Mesendoderm (in vitro differentiated cells): ENCODE data around the gene MMP7. TPM values are rescaled to one million over a fixed set of nuclear protein-coding genes. Genes with fewer than 3 reads are reported as not detected.

Source experiments
- DNase-seq: peaks from one replicate; pipeline ENCODE4 v3.0.0; 2013
- H2AK5ac ChIP-seq: 2 replicates; pipeline ENCODE4 v1.6.1; 2013; ENCODE audit warnings: low read length, inconsistent platforms
- H2BK120ac ChIP-seq: 2 replicates; pipeline ENCODE4 v1.6.1; 2013; ENCODE audit warnings: low read depth, mild to moderate bottlenecking, low read length, moderate library complexity, mixed read lengths
- H2BK15ac ChIP-seq: replicated peaks from 2 replicates; pipeline ENCODE4 v1.6.1; 2013; ENCODE audit warnings: low read depth, mild to moderate bottlenecking, moderate library complexity
- H2BK5ac ChIP-seq: 2 replicates; pipeline ENCODE4 v1.6.1; 2013; ENCODE audit warnings: low read length, inconsistent platforms
- H3K18ac ChIP-seq: 2 replicates; pipeline ENCODE4 v1.6.1; 2013; ENCODE audit warnings: mild to moderate bottlenecking, low read length, mixed read lengths
- H3K23ac ChIP-seq: one replicate; pipeline ENCODE4 v1.6.1; 2013; ENCODE audit warnings: low read length
- H3K27ac ChIP-seq: 2 replicates; pipeline ENCODE4 v1.5.1; 2013; ENCODE audit warnings: low read depth, mild to moderate bottlenecking, inconsistent platforms, low read length, moderate library complexity
- H3K27me3 ChIP-seq: 2 replicates; pipeline ENCODE4 v1.6.1; 2013; ENCODE audit warnings: low read length, control low read depth, mild to moderate bottlenecking, inconsistent platforms; ENCODE audit not compliant: insufficient read depth, poor library complexity
- H3K36me3 ChIP-seq: 2 replicates; pipeline ENCODE4 v1.6.1; 2013; ENCODE audit warnings: low read length, inconsistent platforms; ENCODE audit not compliant: control insufficient read depth, insufficient read depth
- H3K4ac ChIP-seq: one replicate; pipeline ENCODE4 v1.6.1; 2013; ENCODE audit warnings: low read depth, mild to moderate bottlenecking, low read length, moderate library complexity
- H3K4me1 ChIP-seq: 2 replicates; pipeline ENCODE4 v1.6.1; 2013; ENCODE audit warnings: low read depth, low read length, inconsistent platforms; ENCODE audit not compliant: control insufficient read depth
- H3K4me2 ChIP-seq: 2 replicates; pipeline ENCODE4 v1.6.1; 2013; ENCODE audit warnings: low read length
- H3K4me3 ChIP-seq: 2 replicates; pipeline ENCODE4 v1.5.1; 2013; ENCODE audit warnings: mild to moderate bottlenecking, low read length
- H3K56ac ChIP-seq: one replicate; pipeline ENCODE4 v1.6.1; 2013; ENCODE audit warnings: low read length
- H3K79me1 ChIP-seq: 2 replicates; pipeline ENCODE4 v1.6.1; 2013; ENCODE audit warnings: low read length, inconsistent platforms
- H3K79me2 ChIP-seq: 2 replicates; pipeline ENCODE4 v1.6.1; 2013; ENCODE audit warnings: mild to moderate bottlenecking, low read length; ENCODE audit not compliant: control insufficient read depth, insufficient read depth
- H3K9ac ChIP-seq: 2 replicates; pipeline ENCODE4 v1.6.1; 2013; ENCODE audit warnings: low read length, inconsistent platforms
- H4K5ac ChIP-seq: one replicate; pipeline ENCODE4 v1.6.1; 2013; ENCODE audit warnings: low read length
- H4K8ac ChIP-seq: one replicate; pipeline ENCODE4 v1.6.1; 2013; ENCODE audit warnings: low read depth, mild to moderate bottlenecking, control low read depth, low read length, moderate library complexity
- WGBS: extraction: QIAGEN DNeasy Blood & Tissue Kit; methylation state at CpG from one replicate; pipeline ENCODE4 v1.1.7; 2013; ENCODE audit warnings: low lambda C conversion rate, missing lambda C conversion rate; ENCODE audit not compliant: insufficient coverage; ENCODE audit errors: extremely low coverage; 5-methylcytosine and 5-hydroxymethylcytosine counted together
- polyA plus RNA-seq, 2 experiments: library from polyadenylated mRNA; stranded (reverse); fragments of 200-250 nt; gene quantifications; one replicate each; pipeline ENCODE4 v1.2.3, GENCODE V29; 2013

Gene MMP7, protein sequence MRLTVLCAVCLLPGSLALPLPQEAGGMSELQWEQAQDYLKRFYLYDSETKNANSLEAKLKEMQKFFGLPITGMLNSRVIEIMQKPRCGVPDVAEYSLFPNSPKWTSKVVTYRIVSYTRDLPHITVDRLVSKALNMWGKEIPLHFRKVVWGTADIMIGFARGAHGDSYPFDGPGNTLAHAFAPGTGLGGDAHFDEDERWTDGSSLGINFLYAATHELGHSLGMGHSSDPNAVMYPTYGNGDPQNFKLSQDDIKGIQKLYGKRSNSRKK
- not detected for polyA plus RNA-seq (2013, experiment 1 of 2)
- not detected for polyA plus RNA-seq (2013, experiment 2 of 2)

DNA sequence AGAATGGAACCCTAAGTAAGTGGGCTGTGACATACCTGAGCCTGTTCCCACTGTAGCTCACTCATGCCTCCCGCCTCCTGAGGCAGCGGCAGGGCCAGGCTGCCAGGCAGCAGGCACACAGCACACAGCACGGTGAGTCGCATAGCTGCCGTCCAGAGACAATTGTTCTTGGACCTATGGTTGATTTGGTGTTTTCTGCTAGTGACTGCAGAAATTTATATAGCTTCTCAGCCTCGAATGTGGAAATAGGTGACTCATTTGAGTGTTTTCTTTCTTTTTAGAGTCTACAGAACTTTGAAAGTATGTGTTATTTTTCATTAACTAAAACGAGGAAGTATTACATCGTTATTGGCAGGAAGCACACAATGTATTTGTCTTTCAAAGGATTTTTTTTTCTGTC lies at the start of gene MMP7:
TSS of gene MMP7 (minus strand) at position 190 of the 400 bp plus-strand sequence. CDS start at position 143, 47 bp downstream.
- Histone ChIP-seq H3K27me3 (no peaks in the 10 kb centered on the region), H3K27ac (no peak within 1 kb of the TSS), H2BK15ac (no peak within 1 kb of the TSS), H3K79me2 (no peaks in the 10 kb centered on the region), H3K4ac (no peak within 1 kb of the TSS), H2AK5ac (no peak within 1 kb of the TSS), H3K36me3 (no peaks in the 10 kb centered on the region), H3K4me2 (no peak within 1 kb of the TSS), H3K4me1 (no peaks in the 10 kb centered on the region), H3K23ac (no peak within 1 kb of the TSS), H2BK120ac (no peak within 1 kb of the TSS), H3K56ac (no peak within 1 kb of the TSS), H3K18ac (no peak within 1 kb of the TSS), H3K4me3 (no peak within 1 kb of the TSS), H4K5ac (no peak within 1 kb of the TSS), H3K9ac (no peak within 1 kb of the TSS), H2BK5ac (no peak within 1 kb of the TSS), H3K79me1 (no peaks in the 10 kb centered on the region), H4K8ac (no peak within 1 kb of the TSS)
- DNase-seq = peak; percentile 43
- WGBS = no CpG with 5 or more reads among the region's 8 CpGs

DNA sequence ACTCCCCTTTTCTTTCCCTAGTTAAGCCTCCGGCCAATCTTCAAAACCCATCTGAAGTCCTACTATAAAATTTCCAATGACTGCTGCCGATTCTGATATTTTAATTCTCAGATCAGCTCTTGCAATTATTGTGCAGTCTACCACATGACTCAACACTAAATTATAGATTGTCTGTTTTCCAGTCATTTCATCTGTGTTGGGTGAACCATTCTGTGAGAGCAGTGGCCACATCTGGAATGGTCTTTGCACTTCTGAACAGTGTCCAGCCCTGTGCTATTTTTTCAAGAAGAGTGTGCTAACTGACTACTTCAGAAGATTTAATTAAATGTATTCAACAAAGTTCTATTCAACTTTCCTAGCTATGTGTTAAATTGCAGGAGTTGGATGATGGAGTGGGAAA lies 47.2 kb upstream of the MMP7 start:
- Histone ChIP-seq H4K5ac (no peak overlapping the region), H3K4me2 (no peak overlapping the region), H3K79me2 (no peaks in the 10 kb centered on the region), H2BK120ac (no peak overlapping the region), H3K4me3 (no peak overlapping the region), H3K9ac (no peak overlapping the region), H3K27me3 (no peaks in the 10 kb centered on the region), H2BK15ac (no peak overlapping the region), H3K4ac (no peak overlapping the region), H4K8ac (no peak overlapping the region), H3K27ac (no peak overlapping the region), H3K56ac (no peak overlapping the region), H3K79me1 (no peaks in the 10 kb centered on the region), H3K18ac (no peak overlapping the region), H3K36me3 (no peaks in the 10 kb centered on the region), H2AK5ac (no peak overlapping the region), H3K4me1 (no peaks in the 10 kb centered on the region), H3K23ac (no peak overlapping the region), H2BK5ac (no peak overlapping the region)
- no CpG with 5 or more reads among the region's 2 CpGs for WGBS
- DNase-seq = no peak

DNA sequence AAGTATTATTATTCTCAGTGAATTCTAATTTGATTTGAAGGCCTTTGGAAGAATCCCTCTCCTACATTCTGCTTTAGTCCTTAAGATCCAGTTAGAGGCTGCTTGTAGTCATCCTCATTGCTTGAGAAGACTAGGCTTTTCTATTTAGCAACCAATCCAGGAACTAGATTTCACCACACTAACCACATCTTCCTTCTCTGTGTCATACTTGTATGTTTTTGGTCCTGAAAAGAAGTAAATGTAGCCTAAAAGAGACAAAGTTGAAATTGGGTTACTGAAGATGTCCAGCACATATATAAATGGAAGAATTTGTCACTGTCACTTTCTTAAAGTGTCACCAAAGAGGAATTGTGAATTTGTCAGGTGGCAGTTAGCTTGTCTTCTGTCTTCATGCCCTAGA lies 46.6 kb upstream of the MMP7 start:
- Histone ChIP-seq H3K27me3 (no peaks in the 10 kb centered on the region), H3K4me1 (no peaks in the 10 kb centered on the region), H3K18ac (no peak overlapping the region), H4K8ac (no peak overlapping the region), H3K4me3 (no peak overlapping the region), H3K79me2 (no peaks in the 10 kb centered on the region), H3K27ac (no peak overlapping the region), H3K4me2 (no peak overlapping the region), H4K5ac (no peak overlapping the region), H3K36me3 (no peaks in the 10 kb centered on the region), H2BK120ac (no peak overlapping the region), H3K79me1 (no peaks in the 10 kb centered on the region), H3K56ac (no peak overlapping the region), H3K23ac (no peak overlapping the region), H2AK5ac (no peak overlapping the region), H3K9ac (no peak overlapping the region), H2BK15ac (no peak overlapping the region), H2BK5ac (no peak overlapping the region), H3K4ac (no peak overlapping the region)
- DNase-seq = no peak

GRCh38 chr11:102576350-102576749 lies 45.8 kb upstream of the MMP7 start:
- Histone ChIP-seq H4K5ac (no peak overlapping the region), H2BK15ac (no peak overlapping the region), H2AK5ac (no peak overlapping the region), H3K27me3 (no peaks in the 10 kb centered on the region), H3K27ac (no peak overlapping the region), H3K56ac (no peak overlapping the region), H3K4me2 (no peak overlapping the region), H3K9ac (no peak overlapping the region), H3K79me2 (no peaks in the 10 kb centered on the region), H3K4me1 (no peaks in the 10 kb centered on the region), H2BK120ac (no peak overlapping the region), H3K79me1 (no peaks in the 10 kb centered on the region), H4K8ac (no peak overlapping the region), H2BK5ac (no peak overlapping the region), H3K18ac (no peak overlapping the region), H3K36me3 (no peaks in the 10 kb centered on the region), H3K4me3 (no peak overlapping the region), H3K4ac (no peak overlapping the region), H3K23ac (no peak overlapping the region)
- WGBS = no CpG with 5 or more reads among the region's 3 CpGs
- no peak for DNase-seq

DNA sequence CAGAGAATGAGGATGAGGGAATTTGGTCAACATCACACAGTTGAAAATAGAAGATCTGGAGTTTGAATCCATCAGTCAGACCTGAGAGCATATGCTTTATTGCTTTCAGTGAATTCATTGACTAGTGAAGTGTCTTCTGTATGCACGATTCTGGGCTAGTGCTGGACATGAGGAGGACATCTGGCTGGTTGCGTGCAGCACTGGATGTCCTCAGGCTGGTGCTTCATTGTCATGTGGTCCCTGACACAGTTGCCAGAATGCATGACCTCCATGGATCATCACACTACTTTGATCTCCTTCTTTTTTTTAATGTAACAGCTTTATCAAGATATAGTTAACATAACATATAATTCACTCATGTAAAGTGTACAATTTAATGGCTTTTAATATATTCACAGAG lies 44.5 kb upstream of the MMP7 start:
- DNase-seq = no peak
- H4K5ac ChIP-seq = no peak overlapping the region
- H3K79me1 ChIP-seq = no peaks in the 10 kb centered on the region
- H3K4ac ChIP-seq = no peak overlapping the region
- no peak overlapping the region for H2BK5ac ChIP-seq
- H3K18ac ChIP-seq = no peak overlapping the region
- H3K4me1 ChIP-seq = no peaks in the 10 kb centered on the region
- H2BK120ac ChIP-seq = no peak overlapping the region
- H4K8ac ChIP-seq = no peak overlapping the region
- H3K27me3 ChIP-seq = no peaks in the 10 kb centered on the region
- H2AK5ac ChIP-seq = no peak overlapping the region
- H3K23ac ChIP-seq = no peak overlapping the region
- no peak overlapping the region for H3K27ac ChIP-seq
- WGBS = no CpG with 5 or more reads among the region's 2 CpGs
- H3K4me3 ChIP-seq = no peak overlapping the region
- no peaks in the 10 kb centered on the region for H3K36me3 ChIP-seq
- no peak overlapping the region for H3K9ac ChIP-seq
- no peak overlapping the region for H3K4me2 ChIP-seq
- no peak overlapping the region for H3K56ac ChIP-seq
- H3K79me2 ChIP-seq = no peaks in the 10 kb centered on the region
- H2BK15ac ChIP-seq = no peak overlapping the region

DNA sequence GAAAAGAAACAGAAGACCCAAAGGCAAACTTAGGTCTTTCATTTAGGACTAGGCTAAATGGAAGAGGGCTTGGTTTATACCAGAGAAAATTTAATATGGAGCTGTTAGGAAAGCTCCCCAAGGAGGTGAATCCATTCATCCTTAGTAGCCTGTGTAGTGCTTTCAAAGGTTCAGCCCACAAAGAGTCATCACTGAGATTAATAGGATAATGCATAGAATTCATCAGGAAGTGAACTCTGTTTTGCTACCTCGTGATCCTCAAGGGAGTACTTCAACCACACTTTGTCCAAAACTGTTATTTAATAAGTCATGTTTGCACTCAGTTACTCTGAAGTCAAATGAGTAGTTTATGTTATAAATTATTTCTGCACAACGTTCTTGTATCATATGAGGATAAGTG lies 43.3 kb upstream of the MMP7 start:
- H3K9ac ChIP-seq = no peak overlapping the region
- H3K23ac ChIP-seq = no peak overlapping the region
- no peaks in the 10 kb centered on the region for H3K79me2 ChIP-seq
- no peaks in the 10 kb centered on the region for H3K79me1 ChIP-seq
- H4K8ac ChIP-seq = no peak overlapping the region
- no peak overlapping the region for H3K4me3 ChIP-seq
- H3K4me2 ChIP-seq = no peak overlapping the region
- no peaks in the 10 kb centered on the region for H3K4me1 ChIP-seq
- no peak for DNase-seq
- no peak overlapping the region for H3K18ac ChIP-seq
- no peaks in the 10 kb centered on the region for H3K27me3 ChIP-seq
- no CpG with 5 or more reads among the region's 2 CpGs for WGBS
- no peak overlapping the region for H2AK5ac ChIP-seq
- H2BK120ac ChIP-seq = no peak overlapping the region
- H3K4ac ChIP-seq = no peak overlapping the region
- H4K5ac ChIP-seq = no peak overlapping the region
- H3K27ac ChIP-seq = no peak overlapping the region
- no peak overlapping the region for H3K56ac ChIP-seq
- no peaks in the 10 kb centered on the region for H3K36me3 ChIP-seq
- H2BK5ac ChIP-seq = no peak overlapping the region
- no peak overlapping the region for H2BK15ac ChIP-seq
